Left forelimb (tissue), 1 donor: ENCODE measurements around the gene CDK11B.
"Not testable (repeated sequence)": the region's sequence is repeated elsewhere in the genome, so short reads cannot be mapped to it uniquely, and the experiment has no call there.

ENCODE experiments used
- DNase-seq: peaks from one replicate; pipeline ENCODE4 v3.0.0-alpha.2; 2018; ENCODE audit warnings: low spot score

CDK11B gene

DNA sequence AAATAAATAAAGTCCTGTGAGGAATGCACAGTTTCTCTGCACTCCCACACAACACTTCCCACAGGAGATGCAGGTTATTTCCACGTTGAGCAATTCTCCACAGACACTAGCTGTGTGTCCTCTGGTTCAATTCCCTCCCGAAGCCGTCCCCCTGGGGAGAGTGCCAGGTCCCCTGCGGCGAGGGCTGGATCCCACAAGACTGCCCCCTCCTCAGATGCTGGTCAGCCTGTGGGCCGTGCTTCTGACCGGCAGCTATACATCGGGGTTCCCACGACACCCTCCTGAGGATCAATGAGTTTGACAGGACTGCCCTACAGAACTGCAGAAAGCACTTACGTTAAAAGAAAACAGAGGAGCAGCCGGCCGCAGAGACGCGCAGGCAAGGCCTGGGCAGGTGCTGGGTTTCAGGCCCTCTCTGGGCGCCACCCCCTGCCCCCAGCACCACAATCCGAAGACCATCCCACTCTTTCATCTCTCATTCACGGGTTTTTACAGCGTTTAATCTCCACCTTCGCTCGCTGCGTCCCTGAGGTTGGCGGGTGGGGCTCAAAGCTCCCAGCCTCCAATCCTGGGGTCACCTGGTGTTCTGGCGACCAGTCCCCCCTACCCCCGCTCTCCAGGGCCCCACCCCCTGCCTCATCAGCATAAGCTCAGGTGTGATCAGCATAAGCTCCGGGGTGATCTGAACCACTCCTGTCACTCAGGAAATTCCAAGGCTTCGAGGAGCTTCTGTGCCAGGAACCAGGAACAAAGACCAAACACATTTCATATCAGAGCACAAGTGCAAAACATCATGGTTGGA, 24.5 kb upstream of the CDK11B start:
- no peak for DNase-seq

DNA sequence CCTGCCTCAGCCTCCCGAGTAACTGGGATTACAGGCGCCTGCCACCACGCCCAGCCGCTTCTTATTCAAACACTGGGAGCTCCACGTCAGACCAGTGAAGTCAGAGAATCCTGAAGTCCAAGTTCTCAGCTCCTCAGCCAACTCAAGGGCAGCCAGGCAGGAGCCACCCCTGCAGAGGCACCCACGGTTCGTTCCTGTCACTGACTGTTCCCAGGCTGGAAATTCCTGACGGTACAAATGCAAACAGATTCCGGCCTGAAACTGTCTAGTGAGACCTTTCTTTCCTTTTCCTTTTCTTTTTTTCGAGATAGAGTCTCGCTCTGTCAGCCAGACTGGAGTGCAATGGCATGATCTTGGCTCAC, 22.1 kb upstream of the CDK11B start:
- no peak for DNase-seq

DNA sequence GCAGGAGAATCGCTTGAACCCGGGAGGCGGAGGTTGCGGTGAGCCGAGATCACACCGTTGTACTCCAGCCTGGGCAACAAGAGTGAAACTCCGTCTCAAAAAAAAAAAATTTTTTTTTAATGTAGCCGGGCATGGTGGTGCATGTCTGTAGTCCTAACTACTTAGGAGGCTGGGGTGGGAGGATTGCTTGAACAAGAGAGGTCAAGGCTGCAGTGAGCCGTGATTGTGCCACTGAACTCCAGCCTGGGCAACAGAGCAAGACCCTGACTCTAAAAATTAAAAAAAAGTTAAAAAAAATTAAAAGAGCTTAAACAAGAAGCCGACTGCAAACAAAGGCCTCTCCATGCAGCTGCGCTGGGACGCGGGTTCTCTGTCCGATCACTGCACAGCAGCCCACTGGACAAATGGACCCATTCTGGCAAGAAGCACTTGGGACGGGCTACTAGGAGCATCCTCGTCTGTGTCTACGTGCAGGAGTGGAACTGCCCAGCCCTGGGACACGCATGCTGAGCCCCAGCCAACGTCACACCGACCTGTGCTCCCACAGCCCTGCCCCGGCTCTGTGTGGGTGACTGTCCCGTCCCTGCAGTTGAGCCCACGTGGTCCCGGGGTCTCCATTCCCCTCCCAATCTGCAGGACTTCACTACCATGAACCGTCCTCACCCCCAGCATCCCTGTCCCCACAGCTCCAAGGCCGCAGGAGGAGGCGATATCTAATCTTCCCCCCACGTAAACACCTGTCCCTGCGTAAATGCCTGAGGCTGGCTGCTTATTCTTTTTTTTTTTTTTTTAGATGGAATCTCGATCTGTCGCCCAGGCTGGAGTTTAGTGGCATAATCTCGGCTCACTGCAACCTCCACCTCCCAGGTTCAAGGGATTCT, 21.5 kb upstream of the CDK11B start:
- DNase-seq = no peak

DNA sequence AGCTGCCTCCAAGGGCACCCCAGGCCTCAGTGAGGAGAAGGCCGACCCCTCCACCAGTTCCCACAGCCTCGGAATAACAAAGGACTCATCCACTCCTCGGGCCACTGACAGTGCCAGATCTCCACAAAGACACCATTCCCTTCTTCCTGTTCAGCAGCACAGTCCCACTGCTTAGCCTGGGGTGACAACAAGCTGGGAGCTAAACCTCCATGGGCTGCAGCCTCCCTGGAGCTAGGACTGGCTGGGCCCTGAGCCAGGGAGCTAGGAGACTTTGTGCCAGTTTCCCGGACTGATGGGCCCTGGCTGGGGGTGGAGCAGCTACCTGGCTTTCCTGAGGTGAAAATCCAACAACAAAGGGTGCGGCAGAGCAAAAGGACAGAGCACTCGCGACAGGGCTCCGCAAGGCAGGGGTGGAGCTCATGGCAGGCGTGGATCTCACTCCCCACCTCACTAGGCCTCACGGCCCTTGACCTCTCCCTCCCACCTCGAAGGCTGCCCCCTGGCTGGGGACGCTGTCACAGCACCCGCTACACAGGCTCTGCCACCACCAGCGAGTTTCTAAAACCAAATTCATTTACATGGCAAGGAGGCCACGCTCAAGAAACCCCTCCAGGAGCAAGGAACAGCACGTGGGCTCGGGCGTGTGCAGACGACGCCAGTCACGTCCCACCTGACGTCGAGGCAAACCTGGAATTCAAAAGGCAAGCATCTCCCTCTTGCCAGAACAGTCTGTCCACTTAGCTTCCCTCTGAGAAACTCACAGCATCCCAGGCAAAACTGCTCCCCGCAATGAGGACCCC, 20.0 kb upstream of the CDK11B start:
- DNase-seq = no peak

DNA sequence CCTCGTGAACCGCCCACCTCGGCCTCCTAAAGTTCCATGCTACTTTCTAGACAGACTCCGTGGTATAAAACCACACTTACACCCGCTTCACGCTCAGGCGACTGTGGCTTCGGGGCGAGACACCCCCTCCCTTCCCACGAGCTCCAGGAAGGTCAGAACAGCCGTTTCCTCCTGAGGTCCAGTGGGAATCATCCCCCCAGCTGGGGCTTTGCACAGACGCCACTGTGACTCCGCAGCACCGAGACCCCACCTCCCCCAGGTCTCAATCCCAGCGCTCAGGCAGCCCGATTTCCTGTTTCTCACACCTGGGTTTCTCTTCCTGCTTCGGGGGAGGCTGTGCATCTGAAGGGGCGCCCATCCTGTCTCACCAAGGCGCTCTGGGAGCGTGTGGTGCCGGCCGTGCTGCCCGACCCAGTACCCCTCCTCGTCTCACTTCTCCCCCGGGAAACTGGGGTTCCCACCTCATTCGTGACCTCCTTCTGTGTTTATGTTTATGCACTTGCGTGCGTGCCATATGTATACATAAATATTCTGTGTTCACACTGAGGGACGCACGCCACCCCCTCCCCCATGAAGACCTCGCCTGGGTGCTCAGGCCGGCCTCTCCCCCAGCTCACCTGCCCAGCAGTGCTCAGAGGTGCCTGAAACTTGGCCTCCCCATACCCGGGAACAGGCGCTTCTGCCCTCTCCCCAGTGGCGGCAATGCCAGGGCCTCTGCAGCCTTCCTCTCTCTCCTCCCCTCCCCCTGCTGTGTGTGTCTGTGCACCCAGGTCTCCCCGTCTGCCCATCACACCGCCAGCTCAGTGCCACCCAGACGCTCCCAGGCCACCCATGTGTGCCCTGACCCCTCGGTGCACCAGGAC, 19.1 kb upstream of the CDK11B start:
- DNase-seq = no peak

DNA sequence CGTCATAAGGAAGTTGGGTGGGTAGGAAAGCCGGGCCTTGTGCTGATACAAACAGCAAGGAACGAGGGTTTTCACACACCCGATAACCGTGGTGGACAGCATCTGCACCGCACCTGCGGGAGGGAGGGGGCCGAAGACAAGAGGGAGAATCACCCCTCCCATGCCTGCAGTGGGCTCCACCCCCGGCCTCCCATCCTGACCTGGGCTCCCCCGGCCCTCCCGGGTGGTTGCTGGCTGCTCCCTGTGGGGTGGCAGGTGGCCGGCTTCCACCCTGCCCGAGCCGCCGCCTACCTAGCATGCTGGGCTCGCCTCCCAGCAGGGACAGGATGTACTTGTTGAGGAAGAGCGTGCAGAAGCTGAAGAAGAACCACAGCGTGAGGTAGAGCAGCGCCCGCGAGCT, 17.3 kb upstream of the CDK11B start:
- DNase-seq = not testable (repeated sequence)

DNA sequence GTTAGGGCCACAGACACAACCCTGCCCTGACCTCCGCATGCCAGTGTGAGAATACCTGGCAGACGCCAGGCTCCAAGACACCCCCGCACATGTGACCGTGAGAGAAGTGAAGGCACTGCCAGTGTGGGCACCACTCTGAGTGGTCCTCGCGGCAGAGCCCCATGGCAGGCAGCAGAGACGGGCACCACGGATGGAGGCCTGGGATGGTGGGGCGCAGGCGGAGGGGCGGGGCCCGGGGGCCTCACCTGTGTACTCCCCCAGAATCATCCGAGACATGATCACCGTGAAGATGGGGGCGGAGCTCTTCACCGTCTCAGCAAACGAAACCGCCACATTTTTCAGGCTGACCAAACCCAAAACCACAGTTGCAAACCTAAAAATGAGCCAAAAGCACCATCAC, 16.4 kb upstream of the CDK11B start:
- DNase-seq = not testable (repeated sequence)

DNA sequence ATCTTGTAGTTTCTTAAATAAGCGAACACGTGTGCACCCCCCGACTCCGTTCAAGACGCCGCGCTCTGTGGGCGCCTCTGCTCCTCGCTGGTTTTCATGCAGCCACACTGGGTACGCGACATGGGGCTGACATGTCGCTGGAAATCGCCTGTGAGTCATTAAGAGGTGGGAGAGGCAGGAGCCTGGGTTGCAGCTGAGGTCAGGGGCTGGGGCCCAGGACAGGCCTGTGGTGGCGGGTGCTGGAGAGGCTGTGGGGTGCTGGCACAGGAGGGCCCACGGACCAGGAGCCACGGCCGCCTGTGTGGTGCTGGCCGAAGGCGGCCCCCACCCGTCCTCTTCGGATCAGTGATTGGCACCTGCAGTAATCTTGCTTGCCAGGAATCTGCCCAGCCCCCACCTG, 16.0 kb upstream of the CDK11B start:
- DNase-seq = not testable (repeated sequence)

DNA sequence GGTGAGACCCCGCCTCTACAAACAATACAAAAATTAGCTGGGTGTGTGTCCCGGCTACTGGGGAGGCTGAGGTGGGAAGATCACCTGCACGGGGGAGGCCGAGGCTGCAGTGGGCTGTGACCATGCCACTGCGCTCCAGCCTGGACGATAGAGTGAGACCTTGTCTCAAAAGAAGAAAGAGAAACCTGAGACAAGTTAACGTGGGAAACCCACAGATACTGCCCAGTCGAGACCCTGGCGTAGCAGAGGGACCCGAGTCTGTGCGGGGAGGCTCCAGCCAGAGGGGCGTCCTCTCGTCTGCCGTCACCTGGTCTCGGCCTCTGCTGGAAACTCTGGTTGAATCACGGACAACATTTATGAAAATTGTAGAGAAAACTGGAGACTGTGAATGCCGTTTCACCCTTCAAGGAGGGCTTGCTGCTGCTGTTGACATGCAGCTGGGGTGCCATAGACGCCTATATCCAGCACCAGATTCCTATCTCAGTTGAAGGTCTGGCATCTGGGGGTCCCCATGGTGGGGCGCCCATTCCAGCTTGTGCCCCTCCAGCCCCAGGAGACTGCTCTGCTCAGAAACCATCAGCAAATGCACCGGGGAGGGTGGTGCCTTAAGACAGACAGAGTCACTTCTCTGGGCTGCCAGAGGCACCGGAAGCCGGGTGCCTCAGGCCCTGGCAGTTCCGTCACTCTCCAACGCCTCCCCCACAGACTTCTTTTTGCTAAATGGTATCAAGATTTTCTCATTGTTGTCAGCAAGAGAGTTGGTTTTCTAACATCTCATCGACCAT, 13.6 kb upstream of the CDK11B start:
- DNase-seq = no peak

DNA sequence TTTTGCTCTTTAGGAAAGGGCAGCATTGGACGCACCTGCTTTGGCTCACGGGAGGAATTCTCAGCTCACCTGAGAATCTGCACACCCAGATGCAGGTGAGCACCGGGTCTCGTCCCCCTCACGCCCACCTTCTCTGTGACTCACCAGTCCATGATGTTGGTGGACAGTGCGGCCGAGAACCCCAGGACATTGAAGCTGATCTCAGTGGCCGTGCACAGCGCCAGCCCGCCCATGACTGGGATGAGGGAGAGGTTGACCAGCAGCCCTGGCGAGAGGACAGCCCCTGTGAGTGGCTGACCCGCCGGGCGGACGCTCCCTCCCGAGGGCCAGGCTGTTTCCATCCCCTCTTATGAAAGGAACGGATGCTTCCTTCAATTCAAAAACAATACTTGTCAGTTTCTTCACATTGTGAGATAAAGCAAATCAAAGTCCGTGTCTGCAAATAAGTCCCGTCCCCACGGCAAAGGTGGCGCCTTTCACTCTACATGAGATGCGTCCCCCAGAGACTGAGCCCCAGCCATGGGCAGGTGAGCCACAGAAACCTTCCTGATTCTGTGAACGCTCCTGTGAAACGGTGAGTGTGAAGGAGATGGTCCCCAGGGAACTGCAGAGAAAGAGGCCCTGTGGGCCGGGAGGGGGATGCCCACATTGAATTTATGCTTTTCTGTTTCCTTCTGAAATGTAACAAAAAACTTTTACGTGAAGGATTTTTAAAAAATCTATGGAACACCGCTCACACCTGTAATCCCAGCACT, 12.7 kb upstream of the CDK11B start:
- DNase-seq = no peak

DNA sequence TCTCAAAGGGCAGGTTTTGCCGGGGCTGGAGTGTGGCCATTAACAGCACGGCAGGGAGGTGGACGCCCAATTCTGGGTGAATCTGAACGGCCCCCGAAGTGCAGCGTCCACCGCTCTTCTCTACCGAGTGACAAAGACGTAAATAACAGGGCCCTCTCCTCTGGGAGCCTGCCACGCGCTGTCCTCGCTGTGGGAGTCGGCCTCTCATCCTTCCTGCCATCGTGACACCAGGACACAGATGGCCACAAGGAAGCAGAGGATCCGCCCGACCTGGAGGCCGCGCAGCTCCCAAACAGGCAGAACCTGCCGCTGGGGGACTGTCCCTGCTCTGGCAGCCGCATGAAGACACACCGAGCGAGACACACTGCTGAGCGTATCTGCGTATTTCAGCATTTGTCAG, 12.1 kb upstream of the CDK11B start:
- no peak for DNase-seq

DNA sequence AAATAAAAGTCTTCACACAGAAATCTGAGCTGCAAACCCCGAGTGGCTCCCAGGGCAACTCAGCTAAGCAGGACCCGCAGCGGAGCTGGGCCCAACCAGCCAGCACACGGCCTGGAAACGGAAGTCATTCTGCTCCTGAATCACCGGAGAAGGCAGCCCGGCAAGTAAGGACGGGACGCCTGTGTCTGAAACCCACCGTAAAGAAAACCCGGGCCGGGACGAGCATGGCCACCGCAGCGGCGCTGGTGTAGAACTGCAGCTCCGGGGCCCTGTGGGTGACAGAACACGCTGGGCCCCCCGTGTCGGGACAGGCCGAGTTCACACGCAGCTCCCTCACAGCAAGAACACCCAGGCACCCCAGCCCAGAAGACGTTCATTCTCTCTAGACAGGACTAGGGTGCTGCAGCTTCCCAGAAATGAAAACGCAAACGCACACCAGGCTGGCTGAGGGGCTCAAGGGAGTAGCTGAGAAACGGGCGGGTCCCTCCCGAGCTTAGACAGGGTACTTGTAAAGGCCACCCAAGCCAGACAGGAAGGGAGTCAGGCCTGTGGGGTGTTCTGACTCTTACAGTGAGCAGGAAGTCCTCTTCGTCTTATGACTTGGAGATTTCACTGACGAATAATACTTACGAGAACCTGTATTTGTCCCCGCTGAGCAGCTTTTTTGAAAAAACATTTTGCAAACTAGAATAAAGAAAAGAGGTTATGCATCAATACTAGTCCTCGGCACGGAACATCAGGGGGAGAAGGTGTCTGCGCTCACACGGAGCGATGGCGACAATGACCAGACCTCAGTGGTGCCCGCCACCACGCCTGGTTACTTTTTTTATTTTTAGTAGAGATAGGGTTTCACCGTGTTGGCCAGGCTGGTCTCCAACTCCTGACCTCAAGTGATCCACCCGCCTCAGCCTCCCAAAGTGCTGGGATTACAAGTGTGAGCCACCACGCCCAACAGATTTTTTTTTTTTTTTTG, 10.9 kb upstream of the CDK11B start:
- no peak for DNase-seq

DNA sequence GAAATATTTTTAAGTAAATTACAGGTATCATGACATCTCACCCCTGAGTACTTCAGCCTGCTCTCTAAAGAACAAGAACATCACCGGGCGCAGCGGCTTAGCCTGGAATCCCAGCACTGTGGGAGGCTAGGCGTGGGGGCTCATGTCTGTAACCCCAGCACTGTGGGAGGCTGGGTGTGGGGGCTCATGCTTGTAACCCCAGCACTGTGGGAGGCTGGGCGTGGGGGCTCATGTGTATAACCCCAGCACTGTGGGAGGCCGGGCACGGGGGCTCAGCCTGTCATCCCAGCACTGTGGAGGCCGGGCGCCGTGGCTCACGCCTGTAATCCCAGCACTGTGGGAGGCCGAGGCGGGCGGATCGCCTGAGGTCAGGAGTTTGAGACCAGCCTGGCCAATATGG, 7.7 kb upstream of the CDK11B start:
- DNase-seq = no peak

DNA sequence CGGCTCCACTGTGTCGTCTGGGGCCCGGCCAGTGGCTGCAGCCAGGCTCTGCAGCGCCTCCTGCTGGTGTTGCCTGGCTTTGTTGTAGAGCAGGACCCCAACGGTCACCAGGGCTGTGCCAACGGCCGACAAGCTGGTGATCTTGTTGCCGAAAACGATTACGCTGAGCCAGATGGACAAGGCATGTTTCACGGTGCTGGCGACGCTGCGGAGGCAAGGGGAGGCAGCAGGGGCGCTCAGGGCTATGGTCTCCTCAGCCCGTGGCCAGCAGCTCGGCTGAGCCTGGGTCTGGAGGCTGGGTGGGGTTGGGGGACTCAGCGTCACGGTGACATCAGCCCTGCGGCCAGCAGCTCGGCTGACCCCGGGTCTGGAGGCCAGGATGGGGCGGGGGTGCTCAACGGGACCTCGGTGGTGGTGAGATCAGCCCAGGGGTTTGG, 7.0 kb upstream of the CDK11B start:
- DNase-seq = no peak

DNA sequence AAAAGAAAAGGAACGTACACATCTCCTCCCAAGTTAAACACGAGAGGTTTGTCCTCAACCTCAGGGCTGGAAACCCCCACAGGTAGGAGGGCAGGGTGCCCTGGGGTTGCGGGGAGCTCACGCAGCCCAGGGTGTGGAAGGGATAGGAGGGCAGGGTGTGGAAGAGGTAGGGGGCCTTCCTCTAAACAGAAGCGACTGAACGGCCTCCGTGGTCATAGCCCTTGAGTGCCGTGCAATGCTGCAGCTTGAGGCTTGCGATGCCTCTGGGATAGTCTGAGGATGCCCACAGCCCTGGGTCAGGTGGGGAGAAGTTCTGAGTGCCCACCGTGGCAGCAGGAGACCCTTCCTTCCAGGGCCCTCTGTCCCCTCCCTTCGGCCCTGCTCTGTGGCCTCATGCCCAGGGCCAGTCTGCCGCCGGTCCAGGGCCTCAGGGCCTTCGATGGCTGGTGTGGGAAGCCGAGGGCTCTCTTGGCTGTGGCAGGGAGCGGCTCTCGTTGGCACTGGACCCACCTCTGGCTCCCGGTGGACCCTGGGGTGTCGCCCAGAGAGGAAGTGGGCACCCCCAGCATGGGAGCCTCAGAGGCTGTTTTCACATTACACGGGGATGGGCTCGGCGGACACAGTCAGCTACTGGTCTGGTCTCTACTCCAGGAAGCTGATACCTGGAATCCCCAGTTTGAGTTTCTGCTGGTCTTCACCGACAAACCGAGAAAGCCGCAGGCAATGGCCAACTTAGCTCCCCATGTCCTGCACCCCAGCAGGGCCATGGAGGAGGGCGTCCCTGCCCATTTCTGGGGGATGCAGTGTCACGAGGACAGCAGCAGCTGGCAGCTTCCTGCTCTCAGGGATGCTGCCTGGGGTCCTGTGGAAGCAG, 6.4 kb upstream of the CDK11B start:
- DNase-seq = no peak

DNA sequence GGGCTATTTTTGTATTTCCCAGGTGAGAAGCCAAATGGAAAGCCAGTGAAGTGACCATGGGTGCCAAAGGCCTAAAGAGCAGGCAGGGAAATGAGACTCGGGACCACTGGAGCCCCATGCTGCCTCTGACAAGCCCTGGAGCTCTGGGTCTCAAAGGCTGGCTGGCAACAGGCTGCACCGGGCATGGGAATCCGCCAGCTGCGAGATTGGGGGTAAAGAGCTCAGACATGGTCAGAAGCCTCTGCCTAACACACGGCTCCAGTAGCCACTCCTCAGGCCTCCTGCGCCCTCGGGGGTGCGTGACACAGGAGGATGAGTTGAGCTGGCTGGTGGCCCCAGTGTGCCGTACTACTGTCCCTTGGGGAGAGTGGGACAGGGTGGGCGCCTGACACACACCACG, 5.5 kb upstream of the CDK11B start:
- DNase-seq = not testable (repeated sequence)

DNA sequence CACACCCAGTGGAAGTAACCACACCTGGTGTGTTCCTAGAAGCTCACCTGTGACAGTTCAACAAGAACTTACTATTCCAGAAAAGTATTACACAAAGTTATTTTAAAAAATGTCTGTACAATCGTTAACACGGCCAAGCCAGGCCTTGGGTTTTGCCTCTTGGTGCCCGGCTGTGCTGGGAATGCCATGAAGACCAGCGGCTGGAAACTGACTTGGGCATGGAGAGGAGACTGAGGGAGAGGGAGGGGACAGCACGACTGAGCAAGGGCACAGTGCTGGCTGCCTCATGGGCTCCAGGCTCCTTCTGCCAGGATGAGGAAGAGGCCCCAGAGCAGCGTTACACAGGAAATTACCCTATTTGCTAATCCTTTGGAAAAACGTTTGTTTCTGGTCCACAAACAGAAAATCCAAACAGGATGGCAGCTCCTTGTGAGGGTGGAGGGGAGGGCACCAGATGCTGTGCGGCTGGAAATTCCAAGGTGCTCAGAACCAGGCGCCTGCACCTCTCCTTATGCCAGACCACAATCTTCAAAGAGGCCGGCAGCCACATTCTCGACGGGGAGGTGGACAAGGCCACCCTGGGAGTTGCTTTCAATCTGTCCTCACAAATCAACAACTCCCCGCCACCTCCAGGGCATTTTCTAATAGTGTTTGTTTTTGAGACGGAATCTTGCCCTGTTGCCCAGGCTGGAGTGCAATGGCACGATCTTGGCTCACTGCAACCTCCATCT, 4.2 kb upstream of the CDK11B start:
- DNase-seq = not testable (repeated sequence)
